Erythroblast (primary cell): ENCODE measurements around the gene BEAN1.

ENCODE experiments used
- GATA1 ChIP-seq: IDR thresholded peaks from 2 replicates; pipeline ENCODE4 v1.6.1; 2011; ENCODE audit warnings: low read depth, mild to moderate bottlenecking, control low read depth, low read length, moderate library complexity
- POLR2A ChIP-seq: IDR thresholded peaks from 2 replicates; pipeline ENCODE4 v1.6.1; 2011; ENCODE audit warnings: mild to moderate bottlenecking, low read length

- TF ChIP-seq POLR2A (no peak), GATA1 (no peak)
Measured at GRCh38 chr16:66441586-66442375, 14.7 kb downstream of the BEAN1 start.
